ENCODE measurements around the gene ADRA2B. TPM values are rescaled to one million over a fixed set of nuclear protein-coding genes. Genes with fewer than 3 reads are reported as not detected.

ADRA2B gene
- total RNA-seq, 1 experiment from 2014 or later: not detected

GRCh38 chr2:96148410-96149217 is 32.2 kb upstream of the ADRA2B start:
- TF ChIP-seq CTCF (IDR thresholded peaks at IDR 0.05; ENCODE audit: unreplicated experiment): no peak
- POLR2A ChIA-PET: no interaction called here
- BruUV-seq (replicated peaks): no TSS peak
- CTCF ChIA-PET: interaction anchor here (0.7 to 1.9 kb wide), 2 partner anchors 27 to 39 kb away, joined by 3 to 7 read pairs; no protein-coding TSS in a partner anchor
- Mint-ChIP-seq H3K4me1 (ENCODE audit: insufficient read depth, unreplicated experiment) (peaks cover 17% of the 10 kb centered on the region), H3K4me3 (ENCODE audit: unreplicated experiment) (no peak overlapping the region), H3K36me3 (ENCODE audit: insufficient read depth, unreplicated experiment) (no peaks in the 10 kb centered on the region), H3K27ac (ENCODE audit: low read depth, unreplicated experiment) (no peak overlapping the region), H3K9me3 (ENCODE audit: unreplicated experiment) (no peaks in the 10 kb centered on the region), H3K27me3 (ENCODE audit: insufficient read depth, unreplicated experiment) (no peaks in the 10 kb centered on the region)
- peak; percentile 91 for DNase-seq (ENCODE audit: unreplicated experiment)
- intact Hi-C loops (cut with micrococcal nuclease): no loop called here

DNA sequence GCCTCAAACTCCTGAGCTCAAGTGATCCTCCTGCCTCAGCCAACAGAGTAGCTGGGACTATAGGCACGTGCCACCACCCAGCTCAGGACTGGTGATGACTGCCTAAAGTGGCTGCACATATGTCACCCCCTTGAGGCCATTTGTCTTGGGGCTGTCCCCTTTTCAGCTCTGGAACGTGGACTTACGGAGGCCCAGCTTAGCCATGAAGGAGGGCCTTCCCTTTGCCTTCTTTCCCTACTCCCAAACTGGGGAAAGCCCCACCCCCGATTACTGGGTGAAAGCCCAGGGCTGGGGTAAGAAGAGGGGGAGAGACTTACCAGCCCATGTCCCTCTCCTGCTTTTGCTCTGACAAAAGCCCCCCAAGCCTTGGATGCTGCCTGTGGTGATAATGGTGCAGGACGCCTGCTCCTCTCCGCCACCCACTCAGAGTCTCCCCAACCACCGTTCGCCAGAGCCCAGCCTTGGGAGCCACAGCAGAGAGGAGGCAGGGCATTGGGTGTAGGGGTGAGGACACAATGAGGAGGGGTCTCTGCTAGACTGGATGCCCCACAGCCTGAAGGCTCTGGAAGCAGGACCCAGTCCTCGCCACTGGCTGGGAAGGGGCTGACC is 31.3 kb upstream of the ADRA2B start:
- Mint-ChIP-seq H3K36me3 (ENCODE audit: insufficient read depth, unreplicated experiment) (peaks cover 4% of the 10 kb centered on the region), H3K4me3 (ENCODE audit: unreplicated experiment) (no peak overlapping the region), H3K27me3 (ENCODE audit: insufficient read depth, unreplicated experiment) (no peaks in the 10 kb centered on the region), H3K4me1 (ENCODE audit: insufficient read depth, unreplicated experiment) (peaks cover 17% of the 10 kb centered on the region), H3K27ac (ENCODE audit: low read depth, unreplicated experiment) (no peak overlapping the region), H3K9me3 (ENCODE audit: unreplicated experiment) (no peaks in the 10 kb centered on the region)
- BruUV-seq (replicated peaks): no TSS peak
- intact Hi-C loops (cut with micrococcal nuclease): no loop called here
- no peak for TF ChIP-seq CTCF (IDR thresholded peaks at IDR 0.05; ENCODE audit: unreplicated experiment)
- ChIA-PET POLR2A (interaction anchor here (0.7 kb wide), 1 partner anchor 357 kb away, joined by 3 read pairs; the partner anchor contains the start of gene NEURL3), CTCF (interaction anchor here (0.5 to 1.9 kb wide), 3 partner anchors 28 to 113 kb away, joined by 3 to 7 read pairs (median 3); no protein-coding TSS in a partner anchor)
- peak; percentile 9 for DNase-seq (ENCODE audit: unreplicated experiment)

- TF ChIP-seq CTCF (IDR thresholded peaks at IDR 0.05; ENCODE audit: unreplicated experiment): no peak
- POLR2A ChIA-PET: interaction anchor here (0.7 kb wide), 1 partner anchor 358 kb away, joined by 3 read pairs; the partner anchor contains the start of gene NEURL3
- no TSS peak for BruUV-seq (replicated peaks)
- peak; percentile 29 for DNase-seq (ENCODE audit: unreplicated experiment)
- no peaks in the 10 kb centered on the region for H3K27me3 Mint-ChIP-seq (ENCODE audit: insufficient read depth, unreplicated experiment)
- H3K36me3 Mint-ChIP-seq (ENCODE audit: insufficient read depth, unreplicated experiment): peaks cover 4% of the 10 kb centered on the region
- peaks cover 17% of the 10 kb centered on the region for H3K4me1 Mint-ChIP-seq (ENCODE audit: insufficient read depth, unreplicated experiment)
- no peak overlapping the region for H3K27ac Mint-ChIP-seq (ENCODE audit: low read depth, unreplicated experiment)
- intact Hi-C loops (cut with micrococcal nuclease): no loop called here
- CTCF ChIA-PET: interaction anchor here (0.5 to 0.7 kb wide), 3 partner anchors 114 to 834 kb away, joined by 3 read pairs; no protein-coding TSS in a partner anchor
- no peak overlapping the region for H3K4me3 Mint-ChIP-seq (ENCODE audit: unreplicated experiment)
- no peaks in the 10 kb centered on the region for H3K9me3 Mint-ChIP-seq (ENCODE audit: unreplicated experiment)
These were observed 30.7 kb upstream of the ADRA2B start for GRCh38 chr2:96146881-96147592.

Measured in MCF 10A (cell line).